GM23338 (cell line): ENCODE measurements around the gene INPPL1.

Experiments used
- CREB1 ChIP-seq: fragments of 250-450 bp; sonication (Bioruptor Pico); IDR thresholded peaks from 2 replicates; pipeline ENCODE4 v1.5.0; 2020; ENCODE audit warnings: low read depth, mild to moderate bottlenecking, moderate library complexity
- CTCF ChIP-seq, 2 experiments: fragments of 200-600 bp in 1 of 2; sonication (generic) in 1 of 2; conservative IDR thresholded peaks; 2 replicates each; pipeline versions ENCODE4 v1.5.1 to v1.6.1; 2016 to 2017; ENCODE audit warnings: antibody characterized with exemption in 2 of 2, low read depth in 2 of 2, mild to moderate bottlenecking in 2 of 2, moderate library complexity in 1 of 2
- EZH2 ChIP-seq: fragments of 200-600 bp; sonication (generic); IDR thresholded peaks from one replicate; pipeline ENCODE4 v1.8.0; 2017; ENCODE audit warnings: antibody characterized with exemption, mild to moderate bottlenecking, low read depth; ENCODE audit not compliant: unreplicated experiment
- EZH2phosphoT487 ChIP-seq: fragments of 200-600 bp; sonication (generic); IDR thresholded peaks from one replicate; pipeline ENCODE4 v1.8.1; 2018; ENCODE audit warnings: antibody characterized with exemption; ENCODE audit not compliant: unreplicated experiment
- JUNB ChIP-seq: IDR thresholded peaks from one replicate; pipeline ENCODE4 v1.6.1; 2016; ENCODE audit warnings: antibody characterized with exemption; ENCODE audit not compliant: unreplicated experiment
- POLR2AphosphoS5 ChIP-seq: IDR thresholded peaks from 2 replicates; pipeline ENCODE4 v1.6.1; 2016; ENCODE audit warnings: antibody characterized with exemption, low read depth
- REST ChIP-seq: IDR thresholded peaks from one replicate; pipeline ENCODE4 v1.6.1; 2018; ENCODE audit warnings: antibody characterized with exemption; ENCODE audit not compliant: unreplicated experiment
- STAT1 ChIP-seq: IDR thresholded peaks from one replicate; pipeline ENCODE4 v1.6.1; 2016; ENCODE audit warnings: antibody characterized with exemption; ENCODE audit not compliant: unreplicated experiment
- ZNF114 ChIP-seq: fragments of 250-450 bp; sonication (Bioruptor Pico); IDR thresholded peaks from 2 replicates; pipeline ENCODE4 v1.5.0; 2020; ENCODE audit warnings: mild to moderate bottlenecking, moderate library complexity

GRCh38 chr11:72222106-72222891 lies 2.3 kb upstream of the INPPL1 start:
- TF ChIP-seq CTCF (conservative IDR thresholded peaks at IDR 0.05; ENCODE audit: low read depth in 2 of 2) (no peak), JUNB (no peak), ZNF114 (no peak), POLR2AphosphoS5 (no peak), EZH2 (no peak), REST (no peak), CREB1 (no peak), EZH2phosphoT487 (no peak), STAT1 (no peak)
